Endothelial cell of umbilical vein (primary cell): ENCODE data around the gene KAZALD1. TPM values are rescaled to one million over a fixed set of nuclear protein-coding genes. Genes with fewer than 3 reads are reported as not detected.

ENCODE experiments used
- BruUV-seq: library from RNA; stranded (reverse); fragments of 400-500 nt; replicated peaks from 2 replicates; lab custom pipeline; 2021; lab: Mats Ljungman, UMichigan
- CTCF ChIA-PET: fragments of 300-600, 350-600 bp; sonication (Branson Sonifier 250); formaldehyde crosslinking; loops from one replicate; lab custom pipeline; 2021; ENCODE audit warnings: antibody characterized with exemption, inconsistent platforms; lab: Charles Lee
- POLR2A ChIA-PET: fragments of 300-600, 350-600 bp; sonication (Branson Sonifier 250); formaldehyde crosslinking; loops from one replicate; lab custom pipeline; 2021; ENCODE audit warnings: antibody characterized with exemption, inconsistent platforms; lab: Charles Lee
- DNase-seq: peaks from one replicate; pipeline ENCODE4 v3.0.0-alpha.2; 2011; ENCODE audit warnings: low read depth, low spot score
- FAIRE-seq: peaks from 2 replicates; lab custom pipeline; 2011; peaks lifted over from hg19 to GRCh38; lab: Jason Lieb, UNC
- H2AFZ ChIP-seq: 2 replicates; pipeline ENCODE4 v1.6.0; 2012; ENCODE audit warnings: low read depth, low read length, control low read depth, inconsistent platforms
- H3K27ac ChIP-seq: 2 replicates; pipeline ENCODE4 v1.5.1; 2011; ENCODE audit warnings: low read depth, mild to moderate bottlenecking, control low read depth, low read length, moderate library complexity; ENCODE audit not compliant: insufficient read depth
- H3K27me3 ChIP-seq, 2 experiments: 2 replicates each; pipeline versions ENCODE4 v1.6.0 to v1.6.1; 2011; ENCODE audit warnings: low read length in 2 of 2, mixed read lengths in 1 of 2; ENCODE audit not compliant: control insufficient read depth in 2 of 2, insufficient read depth in 2 of 2
- H3K36me3 ChIP-seq, 2 experiments: 2 replicates in 1 of 2; 3 replicates in 1 of 2; pipeline ENCODE4 v1.5.1; 2011; ENCODE audit warnings: low read length in 2 of 2, mild to moderate bottlenecking in 1 of 2, moderate library complexity in 1 of 2; ENCODE audit not compliant: control insufficient read depth in 2 of 2, insufficient read depth in 2 of 2; ENCODE audit errors: extremely low read depth in 1 of 2
- H3K4me1 ChIP-seq: 3 replicates; pipeline ENCODE4 v1.5.1; 2011; ENCODE audit warnings: mild to moderate bottlenecking, low read length; ENCODE audit not compliant: control insufficient read depth, insufficient read depth; ENCODE audit errors: extremely low read depth
- H3K4me2 ChIP-seq: 2 replicates; pipeline ENCODE4 v1.6.1; 2011; ENCODE audit warnings: low read length, control low read depth, mixed read lengths; ENCODE audit not compliant: insufficient read depth
- H3K4me3 ChIP-seq, 3 experiments: fragments of 200-600 bp in 1 of 3; sonication (generic), shearing (Covaris generic) in 1 of 3; replicated peaks in 1 of 3; 2 replicates each; pipeline ENCODE4 v1.5.1; 2011 to 2016; ENCODE audit warnings: control low read depth in 3 of 3, low read length in 3 of 3, mild to moderate bottlenecking in 2 of 3, inconsistent platforms in 1 of 3, low read depth in 1 of 3, moderate library complexity in 1 of 3; ENCODE audit not compliant: insufficient read depth in 1 of 3
- H3K79me2 ChIP-seq: 2 replicates; pipeline ENCODE4 v1.6.0; 2012; ENCODE audit warnings: low read length, inconsistent platforms; ENCODE audit not compliant: control insufficient read depth, insufficient read depth
- H3K9ac ChIP-seq: replicated peaks from 2 replicates; pipeline ENCODE3; 2011; ENCODE audit warnings: low read length, control low read depth; ENCODE audit not compliant: insufficient read depth; ENCODE audit errors: extremely low read depth
- H3K9me1 ChIP-seq: replicated peaks from 3 replicates; pipeline ENCODE4 v1.6.0; 2011; ENCODE audit warnings: mild to moderate bottlenecking, low read length; ENCODE audit not compliant: control insufficient read depth, insufficient read depth; ENCODE audit errors: extremely low read depth
- H3K9me3 ChIP-seq: replicated peaks from 2 replicates; pipeline ENCODE4 v1.5.1; 2012; ENCODE audit warnings: low read length, inconsistent platforms; ENCODE audit not compliant: control insufficient read depth, insufficient read depth
- H4K20me1 ChIP-seq: replicated peaks from 2 replicates; pipeline ENCODE3; 2011; ENCODE audit warnings: mild to moderate bottlenecking, low read length; ENCODE audit not compliant: control insufficient read depth, insufficient read depth; ENCODE audit errors: extremely low read depth
- CTCF ChIP-seq, 2 donors: IDR thresholded peaks; 1 replicate in 1 of 2; 2 replicates in 1 of 2; pipeline ENCODE4 v1.5.1; 2011; ENCODE audit warnings: low read length in 2 of 2, mild to moderate bottlenecking in 2 of 2, moderate library complexity in 2 of 2, control low read depth in 1 of 2, inconsistent platforms in 1 of 2, low read depth in 1 of 2; ENCODE audit not compliant: insufficient read depth in 1 of 2; ENCODE audit errors: extremely low read depth in 1 of 2
- EZH2 ChIP-seq: IDR thresholded peaks from 2 replicates; pipeline ENCODE4 v1.6.1; 2012; ENCODE audit warnings: borderline replicate concordance, low read depth, mild to moderate bottlenecking, moderate library complexity, low read length, inconsistent platforms; ENCODE audit not compliant: severe bottlenecking
- FOS ChIP-seq: IDR thresholded peaks from 2 replicates; pipeline ENCODE4 v1.6.1; 2011; ENCODE audit warnings: mild to moderate bottlenecking, low read length, moderate library complexity, borderline replicate concordance; ENCODE audit not compliant: insufficient read depth
- GATA2 ChIP-seq: IDR thresholded peaks from 2 replicates; pipeline ENCODE4 v1.7.0; 2011; ENCODE audit warnings: low read depth, mild to moderate bottlenecking, moderate library complexity, mixed read lengths, low read length; ENCODE audit not compliant: insufficient read length, insufficient read depth
- JUN ChIP-seq: IDR thresholded peaks from 2 replicates; pipeline ENCODE4 v1.6.1; 2011; ENCODE audit warnings: borderline replicate concordance, low read depth; ENCODE audit not compliant: insufficient read length, insufficient read depth
- MYC ChIP-seq: IDR thresholded peaks from one replicate; pipeline ENCODE4 v1.6.1; 2011; ENCODE audit warnings: mild to moderate bottlenecking, low read depth, low read length
- POLR2A ChIP-seq: IDR thresholded peaks from 2 replicates; pipeline ENCODE4 v1.6.1; 2012; ENCODE audit warnings: low read depth, mild to moderate bottlenecking, control low read depth, low read length
- POLR2AphosphoS5 ChIP-seq: IDR thresholded peaks from 2 replicates; pipeline ENCODE4 v1.6.1; 2012; ENCODE audit warnings: low read depth, mild to moderate bottlenecking, control low read depth, low read length, moderate library complexity; ENCODE audit not compliant: insufficient read depth
- dilution Hi-C: fragments of 300-500 bp; cut with MboI; formaldehyde crosslinking; loops from one replicate; pipeline ENCODE4 v1.15.0; 2019; ENCODE audit warnings: low sequenced_read_pairs; ENCODE audit not compliant: extremely low pct_ligation_motif_present
- intact Hi-C: fragments of 100-400 bp; cut with micrococcal nuclease; formaldehyde crosslinking; loops from one replicate; pipeline ENCODE4 v1.10.0; 2022
- polyA plus RNA-seq, 4 experiments: library from polyadenylated mRNA; depleted of rRNA in 3 of 4; stranded (reverse) in 3 of 4; unstranded in 1 of 4; fragments of >200 nt; gene quantifications; 2 replicates each; pipeline versions ENCODE4 v1.2.1 to v1.2.3, GENCODE V29; 2011 to 2012; ENCODE audit warnings: missing spikeins in 1 of 4
- total RNA-seq: library from RNA; stranded (reverse); gene quantifications from 2 replicates; pipeline ENCODE4 v1.2.3, GENCODE V29; 2021
- TF ChIP-seq, protein P1 (sequence below): IDR thresholded peaks from 2 replicates; pipeline ENCODE4 v1.6.1; 2011; ENCODE audit not compliant: insufficient read depth, insufficient read length

KAZALD1 gene
- total and polyA plus RNA-seq, 2 donors (not counting 3 experiments of a cell fraction or from before 2014, with no cell fraction given), result 3.0 to 3.3 TPM

DNA sequence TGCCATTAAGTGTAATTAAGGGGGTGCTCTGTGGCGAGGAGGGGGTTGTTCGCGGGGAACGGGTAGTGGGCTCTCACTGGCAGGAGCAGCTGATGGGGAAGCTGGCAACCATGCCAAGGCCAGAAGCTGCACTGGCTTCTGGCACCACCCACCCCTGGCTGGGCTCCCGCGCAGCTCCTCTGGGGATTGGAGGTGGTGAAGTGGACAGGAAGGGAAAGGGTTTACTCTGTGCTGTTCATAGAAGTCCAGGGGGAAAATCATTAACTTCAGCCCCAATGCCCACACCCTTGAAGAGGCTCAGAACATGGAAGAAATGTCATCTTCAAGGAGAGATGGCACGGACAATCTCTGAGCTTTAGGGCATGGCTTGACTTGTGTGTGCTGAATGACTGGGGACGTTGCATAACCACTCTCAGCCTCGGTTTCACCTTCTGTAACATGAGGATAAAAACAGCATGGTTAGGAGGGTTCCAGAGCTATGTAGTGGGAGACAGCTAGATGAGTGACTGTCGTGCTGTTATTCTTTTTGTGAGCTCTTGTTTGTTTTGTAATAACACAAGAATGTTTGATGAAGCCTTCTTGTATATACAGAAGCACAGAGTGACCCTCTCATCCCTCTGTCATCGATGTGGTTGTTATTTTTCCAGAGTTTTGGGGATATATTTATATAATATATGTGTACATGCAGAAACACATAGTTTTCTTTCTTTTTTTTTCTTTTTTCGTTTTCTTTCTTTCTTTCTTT lies 29.9 kb downstream of the KAZALD1 start:
- H4K20me1 ChIP-seq, result no peaks in the 10 kb centered on the region
- H3K27ac ChIP-seq, result no peak overlapping the region
- peaks cover 26% of the 10 kb centered on the region in 2 experiments for H3K27me3 ChIP-seq
- intact Hi-C loops (no loop called here), dilution Hi-C loops (no loop called here)
- POLR2A ChIA-PET, result no interaction called here
- no peak overlapping the region for H2AFZ ChIP-seq
- no peaks in the 10 kb centered on the region for H3K9me3 ChIP-seq
- H3K9ac ChIP-seq, result no peak overlapping the region
- H3K4me2 ChIP-seq, result no peak overlapping the region
- no peak overlapping the region for H3K4me3 ChIP-seq
- CTCF ChIA-PET, result interaction anchor here (0.9 to 8.9 kb wide), 7 partner anchors 10 to 50 kb away, joined by 3 to 496 read pairs (median 4); no protein-coding TSS in a partner anchor
- no peaks in the 10 kb centered on the region for H3K79me2 ChIP-seq
- FAIRE-seq (no peak), DNase-seq (no peak)
- no peak for TF ChIP-seq EZH2
- TF ChIP-seq, protein P1, sequence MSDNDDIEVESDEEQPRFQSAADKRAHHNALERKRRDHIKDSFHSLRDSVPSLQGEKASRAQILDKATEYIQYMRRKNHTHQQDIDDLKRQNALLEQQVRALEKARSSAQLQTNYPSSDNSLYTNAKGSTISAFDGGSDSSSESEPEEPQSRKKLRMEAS, result no peak
- TF ChIP-seq POLR2AphosphoS5, result no peak
- no peak for TF ChIP-seq MYC
- TF ChIP-seq JUN, result no peak
- TF ChIP-seq GATA2, result no peak
- TF ChIP-seq FOS, result no peak
- TF ChIP-seq POLR2A, result no peak
- no peak for TF ChIP-seq CTCF (IDR thresholded peaks at IDR 0.05; ENCODE audit: extremely low read depth in 1 of 2, insufficient read depth in 1 of 2, low read depth in 1 of 2, low read length in 2 of 2)
- no peaks in the 10 kb centered on the region for H3K9me1 ChIP-seq
- no peaks in the 10 kb centered on the region for H3K36me3 ChIP-seq
- H3K4me1 ChIP-seq, result no peaks in the 10 kb centered on the region
- BruUV-seq, result no TSS peak
